ENCODE measurements around the gene YWHAE. TPM values are rescaled to one million over a fixed set of nuclear protein-coding genes. Genes with fewer than 3 reads are reported as not detected.

The YWHAE gene
- total and polyA plus RNA-seq, 9 of the 15 experiments (the other 6 are each of a cell fraction or from before 2014, with no cell fraction given): 184 to 727 (median 448) TPM

DNA sequence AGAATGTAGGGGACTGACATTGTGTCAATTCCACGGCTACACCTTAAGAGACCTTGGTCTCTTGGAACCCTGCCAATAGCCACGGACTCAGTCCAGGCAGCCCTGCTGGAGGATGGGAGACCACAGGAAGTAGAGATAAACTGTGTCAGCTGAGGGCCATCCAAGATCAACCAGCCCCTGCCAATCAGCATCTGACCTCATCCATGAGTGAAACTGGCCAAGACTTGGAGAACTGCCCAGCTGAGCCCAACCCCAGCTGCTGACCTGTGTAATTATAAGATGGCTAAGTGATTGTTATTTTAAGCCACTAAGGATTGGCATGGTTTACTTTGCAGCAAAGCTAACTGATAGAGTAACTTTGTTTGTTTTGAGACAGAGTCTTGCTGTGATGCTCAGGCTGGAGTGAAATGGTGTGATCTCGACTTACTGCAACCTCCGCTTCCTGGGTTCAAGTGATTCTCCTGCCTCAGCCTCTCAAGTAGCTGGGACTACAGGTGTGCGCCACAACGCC, 13.3 kb upstream of the YWHAE start:
- in situ Hi-C loops (cut with MboI): no loop called here
- no peaks in the 10 kb centered on the region for H3K27me3 ChIP-seq (ENCODE audit: control insufficient read depth in 2 of 2, insufficient read depth in 2 of 2, low read length in 2 of 2)
- ATAC-seq (peak; percentile 69), DNase-seq (ENCODE audit: extremely low read depth in 1 of 4, low spot score in 3 of 4) (peak in 3 of 4 experiments; percentile 25 to 73 (median 63)), FAIRE-seq (peak; percentile 72)
- H3K27ac ChIP-seq (ENCODE audit: extremely low read depth, low read depth, low read length): no peak overlapping the region
- no peaks in the 10 kb centered on the region for H3K9me1 ChIP-seq (ENCODE audit: control insufficient read depth, insufficient read depth, low read length)
- intact Hi-C loops (cut with micrococcal nuclease): no loop called here
- H3K36me3 ChIP-seq (ENCODE audit: control insufficient read depth, insufficient read depth, low read length): no peaks in the 10 kb centered on the region
- ChIA-PET CTCF (ENCODE audit: low intra/inter-chr PET ratio) (no interaction called here), POLR2A (interaction anchor here (0.9 to 1.1 kb wide), 2 partner anchors 37 to 48 kb away, joined by 3 read pairs; no protein-coding TSS in a partner anchor)
- 42% methylated on average over 3 of the region's 6 CpGs for WGBS (ENCODE audit: insufficient coverage, low coverage, missing lambda C conversion rate)
- no TSS peak for BruUV-seq (replicated peaks)
- no peaks in the 10 kb centered on the region; a peak in 2 of 5 replicates for H3K4me1 ChIP-seq (replicated peaks in 1 of 2; ENCODE audit: control insufficient read depth in 2 of 2, insufficient read depth in 2 of 2, low read length in 2 of 2)
- no peak overlapping the region for H3K9ac ChIP-seq (ENCODE audit: insufficient read depth in 1 of 2, low read depth in 2 of 2, low read length in 2 of 2)
- H3K9me3 ChIP-seq (replicated peaks; ENCODE audit: control insufficient read depth, insufficient read depth, low read depth, low read length): no peaks in the 10 kb centered on the region; the same call in 1 of the 2 replicates
- H4K20me1 ChIP-seq (replicated peaks; ENCODE audit: control insufficient read depth, insufficient read depth, low read length): no peaks in the 10 kb centered on the region
- no peak overlapping the region for H3K4me2 ChIP-seq (ENCODE audit: insufficient read depth, low read length)
- no peak overlapping the region for H2AFZ ChIP-seq (ENCODE audit: low read depth, low read length)
- H3K4me3 ChIP-seq: no peak overlapping the region
- H3K79me2 ChIP-seq (ENCODE audit: control insufficient read depth, insufficient read depth, low read length): no peaks in the 10 kb centered on the region
- TF ChIP-seq NR1H2 (CRISPR knock-in tag; IDR thresholded peaks at IDR 0.05) (no peak), CGGBP1 (CRISPR knock-in tag; IDR thresholded peaks at IDR 0.05) (no peak), SP1 (CRISPR knock-in tag; IDR thresholded peaks at IDR 0.05) (no peak), HBP1 (CRISPR knock-in tag; IDR thresholded peaks at IDR 0.05) (no peak), TSC22D4 (tag; IDR thresholded peaks at IDR 0.05) (no peak), SIN3A (IDR thresholded peaks at IDR 0.05; ENCODE audit: borderline replicate concordance in 2 of 2, control insufficient read depth in 1 of 2, low read depth in 2 of 2, low read length in 2 of 2) (no peak), CBX3 (IDR thresholded peaks at IDR 0.05; ENCODE audit: borderline replicate concordance in 1 of 2, low read length in 2 of 2) (peak in 1 of 2 experiments; percentile 67; a peak in 2 of 3 replicates), MLX (CRISPR knock-in tag; conservative IDR thresholded peaks at IDR 0.05) (no peak), KLF10 (CRISPR knock-in tag; IDR thresholded peaks at IDR 0.05) (no peak), ZNF347 (CRISPR knock-in tag; IDR thresholded peaks at IDR 0.05; ENCODE audit: low read depth) (no peak), NR4A1 (CRISPR knock-in tag; IDR thresholded peaks at IDR 0.05) (no peak), NR4A1 (tag; IDR thresholded peaks at IDR 0.05) (no peak), CTBP1 (IDR thresholded peaks at IDR 0.05; ENCODE audit: borderline replicate concordance) (peak; percentile 46; the same call in 1 of the 2 replicates), THRA (IDR thresholded peaks at IDR 0.05) (no peak), HOXB6 (CRISPR knock-in tag; IDR thresholded peaks at IDR 0.05; ENCODE audit: borderline replicate concordance) (no peak), ELF4 (CRISPR knock-in tag; IDR thresholded peaks at IDR 0.05) (no peak), OTX1 (CRISPR knock-in tag; IDR thresholded peaks at IDR 0.05) (no peak), TARDBP (IDR thresholded peaks at IDR 0.05) (no peak), PRMT5 (CRISPR knock-in tag; IDR thresholded peaks at IDR 0.05) (no peak)
- TF ChIP-seq, protein P1, sequence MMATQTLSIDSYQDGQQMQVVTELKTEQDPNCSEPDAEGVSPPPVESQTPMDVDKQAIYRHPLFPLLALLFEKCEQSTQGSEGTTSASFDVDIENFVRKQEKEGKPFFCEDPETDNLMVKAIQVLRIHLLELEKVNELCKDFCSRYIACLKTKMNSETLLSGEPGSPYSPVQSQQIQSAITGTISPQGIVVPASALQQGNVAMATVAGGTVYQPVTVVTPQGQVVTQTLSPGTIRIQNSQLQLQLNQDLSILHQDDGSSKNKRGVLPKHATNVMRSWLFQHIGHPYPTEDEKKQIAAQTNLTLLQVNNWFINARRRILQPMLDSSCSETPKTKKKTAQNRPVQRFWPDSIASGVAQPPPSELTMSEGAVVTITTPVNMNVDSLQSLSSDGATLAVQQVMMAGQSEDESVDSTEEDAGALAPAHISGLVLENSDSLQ (IDR thresholded peaks at IDR 0.05): peak; percentile 89

All from K562 (cell line).